Astrocyte (in vitro differentiated cells and primary cell): Measurements from ENCODE around the gene CNTNAP2. TPM values are rescaled to one million over a fixed set of nuclear protein-coding genes. Genes with fewer than 3 reads are reported as not detected.

ENCODE experiments used
- DNase-seq: peaks from one replicate; pipeline ENCODE4 v3.0.0-alpha.2; 2010; ENCODE audit warnings: low read depth
- FAIRE-seq: peaks from 2 replicates; lab custom pipeline; 2011; peaks lifted over from hg19 to GRCh38; lab: Jason Lieb, UNC
- H2AFZ ChIP-seq: 2 replicates; pipeline ENCODE4 v1.6.0; 2012; ENCODE audit warnings: low read depth, low read length, inconsistent platforms
- H3K27ac ChIP-seq: 2 replicates; pipeline ENCODE4 v1.5.1; 2011; ENCODE audit warnings: low read depth, low read length, inconsistent platforms
- H3K27me3 ChIP-seq: 2 replicates; pipeline ENCODE4 v1.6.0; 2011; ENCODE audit warnings: low read length, inconsistent platforms; ENCODE audit not compliant: insufficient read depth
- H3K36me3 ChIP-seq: 2 replicates; pipeline ENCODE4 v1.5.1; 2011; ENCODE audit warnings: low read length, inconsistent platforms; ENCODE audit not compliant: insufficient read depth
- H3K4me1 ChIP-seq: 2 replicates; pipeline ENCODE4 v1.5.1; 2011; ENCODE audit warnings: low read length, inconsistent platforms; ENCODE audit not compliant: insufficient read depth
- H3K4me2 ChIP-seq: 2 replicates; pipeline ENCODE4 v1.6.0; 2012; ENCODE audit warnings: low read length, inconsistent platforms
- H3K4me3 ChIP-seq: 2 replicates; pipeline ENCODE4 v1.5.1; 2011; ENCODE audit warnings: low read depth, mild to moderate bottlenecking, low read length, inconsistent platforms; ENCODE audit not compliant: insufficient read depth
- H3K79me2 ChIP-seq: 2 replicates; pipeline ENCODE4 v1.6.0; 2012; ENCODE audit warnings: mild to moderate bottlenecking, low read length, inconsistent platforms; ENCODE audit not compliant: insufficient read depth
- H3K9ac ChIP-seq: 2 replicates; pipeline ENCODE4 v1.6.0; 2012; ENCODE audit warnings: mild to moderate bottlenecking, low read length, inconsistent platforms
- H3K9me3 ChIP-seq: 2 replicates; pipeline ENCODE4 v1.5.1; 2012; ENCODE audit warnings: low read depth, mild to moderate bottlenecking, low read length, inconsistent platforms; ENCODE audit not compliant: insufficient read depth
- H4K20me1 ChIP-seq: 2 replicates; pipeline ENCODE4 v1.6.0; 2012; ENCODE audit warnings: low read length, inconsistent platforms; ENCODE audit not compliant: insufficient read depth
- H3K27ac Mint-ChIP-seq: one replicate; pipeline ENCODE4 v1.8.0; 2021; ENCODE audit warnings: mild to moderate bottlenecking, mixed read lengths; ENCODE audit not compliant: unreplicated experiment
- H3K27me3 Mint-ChIP-seq: one replicate; pipeline ENCODE4 v1.8.0; 2021; ENCODE audit warnings: low read depth, mixed read lengths; ENCODE audit not compliant: unreplicated experiment
- H3K36me3 Mint-ChIP-seq: one replicate; pipeline ENCODE4 v1.8.0; 2021; ENCODE audit warnings: low read depth, mixed read lengths; ENCODE audit not compliant: unreplicated experiment
- H3K4me1 Mint-ChIP-seq: one replicate; pipeline ENCODE4 v1.8.0; 2021; ENCODE audit warnings: low read depth, mixed read lengths; ENCODE audit not compliant: unreplicated experiment
- H3K4me3 Mint-ChIP-seq: one replicate; pipeline ENCODE4 v1.8.0; 2021; ENCODE audit warnings: mild to moderate bottlenecking, moderate library complexity, mixed read lengths; ENCODE audit not compliant: unreplicated experiment
- H3K9me3 Mint-ChIP-seq: one replicate; pipeline ENCODE4 v1.8.0; 2021; ENCODE audit warnings: mild to moderate bottlenecking, mixed read lengths; ENCODE audit not compliant: unreplicated experiment
- EZH2 ChIP-seq: IDR thresholded peaks from 2 replicates; pipeline ENCODE4 v1.6.1; 2012; ENCODE audit warnings: mild to moderate bottlenecking, low read length, inconsistent platforms; ENCODE audit not compliant: insufficient read depth
- total RNA-seq: library from RNA; stranded (reverse); gene quantifications from 2 replicates; pipeline ENCODE4 v1.2.1, GENCODE V29; 2021
- TF ChIP-seq, protein P1 (sequence below): IDR thresholded peaks from 2 replicates; pipeline ENCODE4 v1.5.1; 2011; ENCODE audit warnings: low read depth, mild to moderate bottlenecking, inconsistent platforms, low read length, moderate library complexity; ENCODE audit not compliant: insufficient read depth

The CNTNAP2 gene
- total RNA-seq, 1 donor from 2014 or later: 20.0 TPM

DNA sequence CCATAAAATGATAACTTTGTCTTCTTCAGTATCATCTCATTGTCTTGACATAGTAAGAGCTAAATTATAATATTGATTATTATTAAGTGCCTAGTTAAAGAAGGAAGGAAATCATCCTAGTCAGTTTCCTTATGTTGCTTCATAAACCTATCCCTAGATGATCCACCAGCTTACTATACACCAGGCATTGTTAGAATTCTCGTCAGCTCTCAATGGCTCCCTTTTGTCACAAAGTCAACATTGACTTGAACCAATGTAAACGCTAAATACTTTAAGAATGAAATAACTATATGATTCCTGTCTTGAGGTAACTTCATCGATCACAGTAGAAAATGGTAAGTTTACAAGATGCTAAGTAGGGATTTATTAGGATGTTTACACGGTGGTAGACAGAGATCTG lies 1162.9 kb downstream of the CNTNAP2 start:
- Histone ChIP-seq H4K20me1 (no peaks in the 10 kb centered on the region), H3K36me3 (no peaks in the 10 kb centered on the region), H3K9me3 (no peaks in the 10 kb centered on the region), H3K4me3 (no peak overlapping the region), H3K9ac (no peak overlapping the region), H3K79me2 (no peaks in the 10 kb centered on the region), H3K4me1 (no peaks in the 10 kb centered on the region), H3K27me3 (no peaks in the 10 kb centered on the region), H3K4me2 (no peak overlapping the region), H3K27ac (no peak overlapping the region), H2AFZ (no peak overlapping the region)
- FAIRE-seq (no peak), DNase-seq (no peak)
- Mint-ChIP-seq H3K36me3 (no peaks in the 10 kb centered on the region), H3K9me3 (no peaks in the 10 kb centered on the region), H3K27me3 (no peaks in the 10 kb centered on the region), H3K4me1 (peaks cover 3% of the 10 kb centered on the region), H3K27ac (no peak overlapping the region), H3K4me3 (no peak overlapping the region)
- TF ChIP-seq, protein P1, sequence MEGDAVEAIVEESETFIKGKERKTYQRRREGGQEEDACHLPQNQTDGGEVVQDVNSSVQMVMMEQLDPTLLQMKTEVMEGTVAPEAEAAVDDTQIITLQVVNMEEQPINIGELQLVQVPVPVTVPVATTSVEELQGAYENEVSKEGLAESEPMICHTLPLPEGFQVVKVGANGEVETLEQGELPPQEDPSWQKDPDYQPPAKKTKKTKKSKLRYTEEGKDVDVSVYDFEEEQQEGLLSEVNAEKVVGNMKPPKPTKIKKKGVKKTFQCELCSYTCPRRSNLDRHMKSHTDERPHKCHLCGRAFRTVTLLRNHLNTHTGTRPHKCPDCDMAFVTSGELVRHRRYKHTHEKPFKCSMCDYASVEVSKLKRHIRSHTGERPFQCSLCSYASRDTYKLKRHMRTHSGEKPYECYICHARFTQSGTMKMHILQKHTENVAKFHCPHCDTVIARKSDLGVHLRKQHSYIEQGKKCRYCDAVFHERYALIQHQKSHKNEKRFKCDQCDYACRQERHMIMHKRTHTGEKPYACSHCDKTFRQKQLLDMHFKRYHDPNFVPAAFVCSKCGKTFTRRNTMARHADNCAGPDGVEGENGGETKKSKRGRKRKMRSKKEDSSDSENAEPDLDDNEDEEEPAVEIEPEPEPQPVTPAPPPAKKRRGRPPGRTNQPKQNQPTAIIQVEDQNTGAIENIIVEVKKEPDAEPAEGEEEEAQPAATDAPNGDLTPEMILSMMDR: no peak
- no peak for TF ChIP-seq EZH2

DNA sequence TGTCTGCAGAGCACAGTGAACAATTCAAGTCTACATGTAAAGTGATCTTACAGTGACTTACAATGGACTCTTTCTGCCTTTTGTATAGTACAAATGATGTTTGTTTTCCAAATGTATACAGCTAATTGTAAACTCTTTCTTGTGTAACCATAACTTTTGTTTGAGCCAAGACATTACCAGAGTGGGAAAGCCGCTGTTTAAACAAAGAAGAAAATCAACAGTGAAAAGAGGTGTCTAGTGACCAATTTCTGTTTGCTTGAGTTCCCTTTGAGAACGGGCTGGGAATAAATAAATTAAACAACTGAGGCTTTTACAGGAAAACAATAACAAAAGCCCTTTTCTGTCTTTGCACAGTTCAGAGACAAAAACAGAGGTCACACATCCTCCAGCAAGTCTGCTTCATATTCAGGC lies 1163.4 kb downstream of the CNTNAP2 start:
- Mint-ChIP-seq H3K27ac (no peak overlapping the region), H3K4me3 (no peak overlapping the region), H3K4me1 (peaks cover 3% of the 10 kb centered on the region), H3K9me3 (no peaks in the 10 kb centered on the region), H3K27me3 (no peaks in the 10 kb centered on the region), H3K36me3 (no peaks in the 10 kb centered on the region)
- no peaks in the 10 kb centered on the region for H3K79me2 ChIP-seq
- H3K9me3 ChIP-seq: no peaks in the 10 kb centered on the region
- no peak overlapping the region for H2AFZ ChIP-seq
- H4K20me1 ChIP-seq: no peaks in the 10 kb centered on the region
- no peak overlapping the region for H3K9ac ChIP-seq
- H3K36me3 ChIP-seq: no peaks in the 10 kb centered on the region
- no peak overlapping the region for H3K27ac ChIP-seq
- no peaks in the 10 kb centered on the region for H3K27me3 ChIP-seq
- H3K4me3 ChIP-seq: no peak overlapping the region
- FAIRE-seq (no peak), DNase-seq (no peak)
- H3K4me2 ChIP-seq: no peak overlapping the region
- TF ChIP-seq, protein P1: no peak
- no peak for TF ChIP-seq EZH2
- H3K4me1 ChIP-seq: no peaks in the 10 kb centered on the region

DNA sequence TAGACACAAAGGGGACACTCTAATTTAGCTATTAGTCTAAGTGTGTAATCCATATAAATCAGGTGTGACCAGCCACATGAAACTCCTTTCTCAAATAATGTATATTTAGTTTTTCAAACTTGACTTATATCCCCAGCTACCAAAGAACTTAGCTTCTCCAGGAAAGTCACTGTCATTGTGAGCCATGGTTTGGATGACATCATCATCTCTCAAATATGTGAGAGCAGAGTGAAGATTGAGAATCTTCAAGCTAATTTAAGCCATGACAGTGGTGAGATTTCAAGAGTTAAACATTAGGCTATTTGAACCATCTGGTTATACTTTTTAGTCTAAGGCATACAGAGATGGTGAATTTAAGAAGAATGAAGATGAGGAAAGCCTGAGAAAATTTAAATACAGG lies 1165.6 kb downstream of the CNTNAP2 start:
- Histone ChIP-seq H3K4me2 (no peak overlapping the region), H3K9me3 (no peaks in the 10 kb centered on the region), H3K27ac (no peak overlapping the region), H4K20me1 (no peaks in the 10 kb centered on the region), H3K9ac (no peak overlapping the region), H2AFZ (no peak overlapping the region), H3K4me1 (no peaks in the 10 kb centered on the region), H3K79me2 (no peaks in the 10 kb centered on the region), H3K4me3 (no peak overlapping the region), H3K36me3 (no peaks in the 10 kb centered on the region), H3K27me3 (no peaks in the 10 kb centered on the region)
- Mint-ChIP-seq H3K27me3 (no peaks in the 10 kb centered on the region), H3K4me3 (no peak overlapping the region), H3K9me3 (no peaks in the 10 kb centered on the region), H3K36me3 (no peaks in the 10 kb centered on the region), H3K27ac (no peak overlapping the region), H3K4me1 (peaks cover 3% of the 10 kb centered on the region)
- TF ChIP-seq, protein P1: no peak
- no peak for TF ChIP-seq EZH2
- FAIRE-seq (no peak), DNase-seq (no peak)
